ENCODE data around the gene GPN3.
"Not testable (repeated sequence)": the region's sequence is repeated elsewhere in the genome, so short reads cannot be mapped to it uniquely, and the experiment has no call there.

Gene GPN3

DNA sequence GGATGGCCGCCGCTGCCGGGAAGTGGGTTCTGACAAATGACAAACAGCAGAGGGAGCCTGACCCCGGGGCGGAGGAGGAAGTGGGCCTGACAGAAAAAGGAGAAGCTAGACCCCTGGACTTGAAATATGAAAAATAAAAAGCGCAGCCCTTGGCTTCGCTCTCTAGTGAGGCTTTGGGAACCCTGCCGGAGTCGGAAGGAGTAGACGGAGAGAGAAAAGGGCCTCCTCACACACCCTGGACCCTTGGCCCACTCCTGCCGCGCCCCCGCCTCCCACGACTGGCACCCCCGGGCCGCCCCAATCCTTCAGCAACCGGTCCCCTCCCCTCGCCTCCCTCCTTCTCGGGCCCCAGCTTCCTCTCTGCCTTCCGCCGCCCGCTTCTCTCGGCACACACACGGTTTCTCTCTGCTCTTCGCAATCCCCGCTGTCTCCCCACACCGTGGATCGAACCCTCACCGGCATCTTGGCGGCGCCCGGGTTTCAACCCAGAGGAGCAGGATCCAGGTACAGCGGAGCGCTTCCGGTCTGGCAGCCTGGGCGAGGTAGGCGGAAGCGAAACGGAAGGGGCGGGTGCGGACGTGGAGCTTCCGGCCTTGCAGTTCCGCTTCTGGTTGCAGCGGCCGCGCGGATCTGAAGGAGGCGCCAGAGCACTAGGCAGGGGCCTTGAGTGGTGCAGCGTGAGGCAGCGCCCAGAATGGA is 18.1 kb downstream of the GPN3 start, which contains the start of gene ARPC3:
Gene ARPC3, minus strand, starts transcription at position 539 of the 699 bp plus-strand sequence. Its CDS starts 77 bp downstream, at position 462.
- peak; percentile 90 for DNase-seq

DNA sequence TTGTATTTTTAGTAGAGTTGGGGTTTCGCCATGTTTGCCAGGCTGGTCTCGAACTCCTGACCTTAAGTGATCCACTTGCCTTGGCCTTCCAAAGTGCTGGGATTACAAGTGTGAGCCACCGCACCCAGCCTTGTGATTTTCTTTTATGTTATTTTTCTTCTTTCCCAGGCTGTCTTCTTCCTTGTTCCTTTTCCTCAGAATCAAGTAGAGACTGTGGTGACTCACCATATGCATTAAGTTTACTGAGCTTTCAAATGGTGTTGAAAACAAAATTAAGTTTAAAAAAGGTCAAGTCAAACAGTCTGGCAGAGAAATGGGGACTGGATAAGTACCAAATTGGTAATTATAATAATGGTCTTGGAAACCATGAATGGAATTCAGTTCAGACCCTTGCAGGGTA is 23.6 kb downstream of the GPN3 start:
- no peak for DNase-seq

DNA sequence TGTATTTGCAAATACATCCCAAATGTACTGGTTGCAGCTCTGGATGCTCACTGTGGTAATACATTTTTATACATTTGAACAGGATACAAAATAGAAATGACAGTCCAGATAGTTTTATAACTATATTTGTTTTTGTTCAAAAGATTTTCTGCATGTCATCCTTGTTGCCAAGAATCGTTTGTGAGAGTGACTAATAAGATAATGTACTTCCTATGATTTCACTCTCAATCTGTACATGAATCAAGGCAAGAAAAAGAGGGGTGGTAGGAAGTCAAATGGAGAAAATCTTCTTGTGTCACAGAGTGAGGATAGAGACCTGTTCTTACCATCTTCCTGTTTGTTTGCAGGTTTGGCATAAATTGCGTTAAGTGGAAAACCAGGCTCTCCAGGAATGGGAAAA is 31.8 kb downstream of the GPN3 start:
- DNase-seq: no peak

DNA sequence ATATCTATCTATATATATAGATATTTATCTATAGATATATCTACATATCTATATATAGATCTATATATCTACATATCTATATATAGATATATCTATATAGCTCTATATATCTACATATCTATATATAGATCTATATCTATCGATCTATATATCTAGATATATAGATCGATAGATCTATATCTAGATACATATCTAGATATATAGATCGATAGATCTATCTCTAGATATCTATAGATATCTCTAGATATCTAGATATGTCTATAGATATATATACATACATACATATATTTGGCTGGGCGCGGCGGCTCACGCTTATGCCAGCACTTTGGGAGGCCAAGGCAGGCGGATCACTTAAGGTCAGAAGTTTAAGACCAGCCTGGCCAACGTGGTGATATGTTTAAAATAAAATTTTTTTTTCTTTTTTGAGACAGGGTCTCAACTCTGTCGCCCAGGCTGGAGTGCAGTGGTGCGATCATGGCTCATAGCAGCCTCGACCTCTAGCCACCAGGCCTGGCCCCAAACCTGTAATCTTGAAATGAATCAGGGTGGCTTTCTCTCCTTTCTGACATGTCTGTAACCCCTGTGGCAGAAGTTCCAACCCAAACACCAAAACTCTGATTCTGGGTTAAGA is 36.0 kb downstream of the GPN3 start:
- no peak for DNase-seq

DNA sequence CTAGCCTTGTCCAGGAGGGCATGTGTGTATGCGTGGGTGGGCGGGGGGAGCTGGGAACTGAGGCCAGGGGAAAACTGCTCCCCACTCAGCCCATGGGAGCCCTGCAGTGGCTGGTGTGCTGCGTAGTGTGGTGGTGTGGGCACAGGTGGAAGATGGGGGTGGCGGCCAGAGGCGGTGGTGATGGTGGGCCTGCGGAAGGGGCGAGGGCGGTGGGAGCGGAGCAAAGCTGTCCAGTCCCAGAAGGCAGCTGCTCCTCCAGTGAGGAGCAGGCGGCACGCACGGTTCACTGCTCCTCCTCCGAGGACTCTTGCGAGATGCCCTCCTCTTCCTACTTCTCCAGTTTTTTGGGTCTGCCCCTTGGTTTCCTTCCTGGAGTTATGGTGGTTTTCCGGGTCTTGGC is 38.4 kb downstream of the GPN3 start:
- DNase-seq: not testable (repeated sequence)

DNA sequence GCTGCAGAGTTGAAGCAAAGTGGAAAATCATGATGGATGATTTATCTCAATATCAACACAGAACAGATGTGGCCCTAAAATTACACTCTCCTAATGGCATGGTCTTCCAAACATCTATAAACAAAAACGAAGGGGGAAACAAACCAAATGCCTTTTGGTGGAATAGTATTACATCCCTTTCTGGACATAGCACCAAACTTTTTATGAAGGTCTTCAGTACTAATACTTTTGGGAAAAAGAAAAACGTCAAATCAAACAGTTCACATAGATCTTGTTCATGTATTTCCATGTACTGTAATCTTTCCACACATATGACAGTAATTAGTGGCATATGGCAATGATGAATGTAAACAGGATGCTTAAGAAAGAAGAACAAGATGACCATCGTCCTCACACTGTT is 41.7 kb downstream of the GPN3 start:
- DNase-seq: no peak

DNA sequence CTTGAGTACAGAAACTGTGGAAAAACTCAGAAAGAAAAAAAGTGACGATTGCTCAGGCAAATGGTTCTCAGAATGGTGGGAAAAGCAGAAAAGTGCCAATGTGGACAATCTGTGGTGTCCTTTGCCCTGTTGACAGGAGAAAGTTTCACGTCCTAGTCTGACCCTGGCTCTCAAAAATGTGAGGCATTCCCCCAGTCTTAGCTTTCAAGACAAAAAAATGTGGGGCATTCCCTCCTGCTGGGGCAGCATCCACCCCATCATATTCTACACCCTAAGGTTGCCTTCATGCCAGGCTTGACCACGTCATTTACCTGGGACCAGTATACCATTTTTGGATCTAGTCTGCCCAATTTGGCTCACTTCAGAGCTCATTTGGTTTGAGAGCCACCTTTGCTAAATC is 43.8 kb downstream of the GPN3 start:
- no peak for DNase-seq

DNA sequence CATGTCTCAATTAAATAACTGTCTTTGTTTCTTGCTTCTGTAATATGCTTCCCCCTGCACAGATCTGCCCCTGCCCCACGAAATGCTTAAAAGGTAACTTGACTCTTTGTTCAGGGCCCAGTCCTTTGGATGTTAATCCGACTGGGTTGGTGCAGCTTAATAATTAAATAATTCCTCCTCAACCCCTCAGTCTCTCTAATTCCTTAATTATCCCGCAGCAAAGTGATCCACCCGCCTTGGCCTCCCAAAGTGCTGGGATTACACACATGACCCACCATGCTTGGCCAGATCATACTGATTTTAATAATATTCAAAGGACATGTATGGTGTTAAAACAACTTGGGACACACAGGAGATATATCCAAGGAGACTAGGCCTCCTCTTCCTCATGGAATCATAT is 46.4 kb downstream of the GPN3 start:
- DNase-seq: no peak

DNA sequence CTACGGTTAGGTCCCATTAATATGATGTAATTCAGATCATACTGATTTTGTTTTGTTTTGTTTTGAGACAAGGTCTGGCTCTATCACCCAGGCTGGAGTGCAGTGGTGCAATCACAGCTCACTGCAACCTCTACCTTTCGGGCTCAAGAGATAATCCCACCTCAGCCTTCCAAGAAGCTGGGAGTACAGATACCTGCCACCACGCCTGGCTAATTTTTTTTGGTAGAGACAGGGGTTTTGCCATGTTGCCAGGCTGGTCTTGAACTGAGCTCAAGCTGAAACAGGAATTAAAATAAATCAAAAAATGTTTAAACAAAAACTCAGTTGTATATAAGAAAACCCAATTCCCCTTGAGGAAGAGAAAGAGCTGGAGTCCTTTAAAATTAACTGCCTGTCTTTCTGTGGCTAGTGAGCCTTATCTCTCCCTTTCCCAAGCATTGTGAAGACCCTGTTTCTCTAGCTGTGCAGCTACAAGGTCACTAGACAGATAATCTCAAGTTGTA is 46.8 kb downstream of the GPN3 start:
- no peak for DNase-seq

DNA sequence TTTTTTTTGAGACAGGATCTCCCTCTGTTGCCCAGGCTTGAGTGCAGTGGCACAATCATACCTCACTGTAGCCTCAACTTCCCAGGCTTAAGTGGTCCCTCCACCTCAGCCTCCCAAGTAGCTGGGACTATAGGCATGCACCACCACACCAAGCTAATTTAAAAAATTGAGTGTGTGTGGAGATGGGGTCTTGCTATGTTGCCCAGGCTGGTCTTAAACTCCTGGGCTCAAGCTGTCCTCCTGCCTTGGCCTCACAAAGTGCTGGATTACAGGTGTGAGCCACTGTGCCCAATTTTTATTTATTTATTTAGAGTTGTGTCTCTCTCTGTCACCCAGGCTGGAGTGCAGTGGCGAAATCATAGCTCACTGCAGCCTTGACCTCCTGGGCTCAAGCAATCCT is 47.4 kb downstream of the GPN3 start:
- DNase-seq: not testable (repeated sequence)

DNA sequence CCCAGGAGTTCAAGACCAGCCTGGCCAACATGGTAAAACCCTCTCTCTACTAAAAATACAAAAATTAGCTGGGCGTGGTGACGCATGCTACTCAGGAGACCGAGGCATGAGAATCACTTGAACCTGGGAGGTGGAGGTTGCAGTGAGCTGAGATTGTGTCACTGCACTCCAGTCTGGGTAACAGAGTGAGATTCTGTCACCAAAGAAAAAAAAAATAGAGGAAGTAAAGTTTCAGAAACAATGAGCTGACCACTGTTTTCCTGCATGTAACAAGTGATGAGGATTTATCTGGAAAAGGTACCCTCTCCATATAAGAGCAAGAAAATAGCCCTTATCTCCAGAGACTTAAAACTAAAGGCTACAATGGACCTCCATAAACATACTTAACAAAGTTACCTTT is 50.9 kb downstream of the GPN3 start:
- DNase-seq: not testable (repeated sequence)

DNA sequence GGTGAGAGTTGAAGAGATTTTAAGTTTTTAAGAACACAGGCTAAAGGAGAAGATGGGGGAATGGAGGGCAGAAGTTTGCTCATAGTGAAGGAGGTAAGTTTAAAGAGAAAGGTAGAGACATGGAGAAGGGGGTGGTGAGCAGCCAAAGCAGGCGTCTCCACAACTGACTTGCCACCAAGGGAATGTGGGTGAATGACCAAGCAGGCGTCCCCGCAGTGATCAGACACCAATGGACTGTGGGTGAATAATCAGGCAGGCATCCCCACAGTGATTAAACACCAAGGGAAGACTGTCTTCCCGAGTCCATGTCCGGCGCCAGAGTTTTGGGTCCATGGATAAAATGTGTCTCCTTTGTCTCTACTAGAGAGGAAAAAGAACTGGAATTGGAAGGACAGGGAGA is 58.0 kb downstream of the GPN3 start:
- DNase-seq: not testable (repeated sequence)

DNA sequence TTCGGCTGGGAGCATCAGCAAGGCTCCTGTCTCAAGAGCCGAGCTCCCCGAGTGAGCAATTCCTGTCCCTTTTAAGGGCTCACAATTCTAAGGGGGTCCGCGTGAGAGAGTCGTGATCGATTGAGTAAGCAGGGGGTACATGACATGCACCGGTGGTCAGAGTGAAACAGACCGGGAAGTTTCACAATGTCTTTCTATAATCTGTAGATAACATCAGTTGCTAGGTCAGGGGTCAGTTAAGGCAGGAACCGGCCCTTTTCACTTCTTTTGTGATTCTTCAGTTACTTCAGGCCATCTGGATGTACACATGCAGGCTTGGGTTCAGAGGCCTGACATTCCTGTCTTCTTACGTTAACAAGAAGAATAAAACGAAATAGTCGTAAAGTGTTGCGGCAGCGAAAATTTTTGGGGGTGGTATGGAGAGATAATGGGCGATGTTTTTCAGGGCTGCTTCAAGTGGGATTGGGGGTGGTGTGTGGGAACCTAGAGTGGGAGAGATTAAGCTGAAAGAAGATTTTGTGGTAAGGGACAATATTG is 62.9 kb downstream of the GPN3 start:
- DNase-seq: not testable (repeated sequence)

DNA sequence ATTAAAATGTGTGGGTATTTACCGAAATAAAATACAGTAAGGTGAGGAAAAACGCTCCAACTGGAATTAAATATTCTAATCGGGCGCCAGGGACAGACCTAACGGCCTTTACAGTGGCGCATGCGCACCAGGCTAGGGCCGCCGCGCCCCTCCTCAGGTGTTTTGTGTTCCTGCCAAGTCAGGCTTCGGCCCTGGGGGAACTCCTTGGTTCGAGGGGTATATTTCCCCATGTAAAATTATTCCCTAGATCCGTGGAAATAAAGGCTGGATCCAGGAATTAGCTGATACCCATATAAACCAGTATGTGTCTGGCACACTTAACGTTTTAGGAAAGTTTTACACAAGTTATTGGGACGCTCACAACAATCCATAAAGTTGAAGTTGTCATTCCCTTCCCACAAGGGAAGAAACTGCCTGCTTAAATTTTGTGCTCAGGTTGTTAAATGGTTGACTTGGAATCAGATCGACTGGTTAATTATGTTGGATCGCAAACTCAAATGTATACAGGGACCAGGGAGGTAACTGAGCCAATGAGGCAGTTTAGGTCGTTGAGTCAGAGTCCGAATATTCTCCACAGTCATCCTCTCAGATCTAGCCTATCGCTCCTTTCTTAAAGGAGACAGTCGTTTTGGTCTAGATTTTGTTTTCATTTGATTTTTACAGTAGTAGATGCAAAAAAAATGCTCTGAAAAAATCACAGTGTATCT is 63.9 kb downstream of the GPN3 start:
- DNase-seq: peak; percentile 84

DNA sequence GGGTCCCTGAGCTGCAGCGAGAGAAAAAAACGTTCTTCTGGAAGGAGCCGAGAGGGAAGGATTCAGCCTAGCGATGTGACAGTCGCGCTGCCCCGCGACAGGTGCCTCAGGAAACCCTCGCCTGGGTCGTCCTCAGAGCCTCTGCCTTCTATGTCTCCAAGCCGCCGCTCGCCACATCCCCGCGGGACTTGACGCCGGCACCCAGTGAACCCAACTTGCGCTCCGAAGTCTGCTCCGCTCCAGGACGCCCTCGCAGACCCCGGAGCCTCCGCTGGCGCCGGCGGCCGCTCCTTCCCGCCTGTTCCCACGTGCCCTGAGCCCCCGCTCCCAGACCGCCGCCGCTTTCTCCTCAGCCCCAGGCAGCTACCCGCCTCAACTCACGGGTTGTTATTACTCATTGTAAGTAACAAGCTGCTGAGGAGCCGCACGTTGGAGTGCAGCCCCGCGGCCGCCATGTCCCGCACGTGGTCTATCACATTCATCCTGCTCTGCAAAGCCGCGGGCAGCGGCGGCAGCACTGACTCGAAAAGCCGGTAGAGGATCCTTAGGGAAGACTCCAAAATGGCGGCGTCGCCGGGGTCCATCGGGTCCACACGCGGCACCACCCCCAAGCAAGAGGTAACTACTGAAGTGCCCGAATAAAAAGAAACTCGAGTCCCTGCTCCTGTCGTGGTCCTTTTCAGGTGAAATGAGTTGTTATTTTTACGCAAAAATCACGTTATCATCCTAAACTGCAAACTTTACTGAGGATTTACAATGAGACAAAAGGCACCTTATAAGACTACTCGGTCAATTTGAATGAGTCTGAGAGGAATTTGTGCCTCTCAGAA is 64.7 kb downstream of the GPN3 start, which contains the start of gene ANAPC7:
Gene ANAPC7, minus strand, starts transcription at position 563 of the 830 bp plus-strand sequence. Its CDS starts 81 bp downstream, at position 482.
- peak; percentile 94 for DNase-seq
